GM12892 (cell line): ENCODE results near the gene SVIL.
"Not testable (repeated sequence)": the region's sequence is repeated elsewhere in the genome, so short reads cannot be mapped to it uniquely, and the experiment has no call there.

Experiments used
- DNase-seq: peaks from one replicate; pipeline ENCODE4 v3.0.0; 2011; ENCODE audit not compliant: insufficient read length
- FAIRE-seq: peaks from 2 replicates; lab custom pipeline; 2011; peaks lifted over from hg19 to GRCh38; lab: Jason Lieb, UNC
- POLR2A ChIP-seq: IDR thresholded peaks from 2 replicates; pipeline ENCODE4 v1.6.1; 2011; ENCODE audit warnings: low read depth, low read length, control low read depth
- POLR2AphosphoS5 ChIP-seq: IDR thresholded peaks from 2 replicates; pipeline ENCODE4 v1.6.1; 2011; ENCODE audit warnings: low read depth, low read length, control low read depth
- TAF1 ChIP-seq: IDR thresholded peaks from 2 replicates; pipeline ENCODE4 v1.6.1; 2011; ENCODE audit warnings: low read depth, mild to moderate bottlenecking, control low read depth, low read length, borderline replicate concordance

SVIL gene

GRCh38 chr10:29508554-29509244 is 126.1 kb downstream of the SVIL start:
- no peak for DNase-seq
- TF ChIP-seq TAF1: no peak
- no peak for TF ChIP-seq POLR2A
- TF ChIP-seq POLR2AphosphoS5: no peak
- FAIRE-seq: no peak

DNA sequence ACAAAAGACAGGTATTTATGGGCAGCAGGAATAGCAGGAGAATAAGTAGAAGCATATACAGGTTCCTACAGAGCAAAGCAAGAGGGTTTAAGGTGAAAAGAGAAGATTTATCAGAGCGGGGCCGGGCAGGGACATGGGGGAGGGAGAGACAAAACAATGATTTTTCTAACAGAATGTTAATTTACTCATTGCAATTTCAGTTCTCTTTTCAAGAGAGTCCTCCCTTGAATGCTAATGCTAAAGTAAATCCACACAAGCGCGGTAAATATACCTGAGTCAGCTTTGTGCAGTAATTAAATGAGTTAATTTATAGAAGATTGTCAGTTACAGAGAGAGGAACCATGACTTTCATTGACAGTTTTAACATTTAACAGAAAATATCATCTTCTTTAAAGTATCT is 127.0 kb downstream of the SVIL start:
- DNase-seq, FAIRE-seq: not testable (repeated sequence)

DNA sequence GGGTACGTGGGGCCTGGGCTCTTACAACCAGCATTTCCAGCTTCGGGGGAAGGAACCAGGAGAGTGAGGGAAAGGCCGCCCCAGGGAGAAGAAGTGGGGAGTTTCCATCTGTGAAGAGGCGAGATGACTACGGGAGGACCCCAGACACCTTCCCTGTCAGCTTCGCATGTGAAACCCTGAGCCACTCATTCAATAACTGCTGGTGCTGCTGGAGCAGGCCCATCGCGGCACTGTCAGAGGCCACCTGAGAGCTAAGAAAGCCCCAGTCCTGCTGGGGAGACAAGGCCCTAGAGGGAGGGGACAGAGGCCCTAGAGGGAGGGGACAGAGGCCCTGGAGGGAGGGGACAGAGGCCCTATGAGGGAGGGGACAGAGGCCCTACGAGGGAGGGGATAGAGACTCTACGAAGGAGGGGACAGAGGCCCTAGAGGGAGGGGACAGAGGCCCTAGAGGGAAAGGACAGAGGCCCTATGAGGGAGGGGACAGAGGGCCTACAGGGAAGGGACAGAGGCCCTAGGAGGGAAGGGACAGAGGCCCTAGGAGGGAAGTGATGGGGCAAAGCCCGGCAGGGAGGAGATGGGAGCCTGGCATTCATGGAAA is 128.3 kb downstream of the SVIL start:
- DNase-seq: not testable (repeated sequence)

DNA sequence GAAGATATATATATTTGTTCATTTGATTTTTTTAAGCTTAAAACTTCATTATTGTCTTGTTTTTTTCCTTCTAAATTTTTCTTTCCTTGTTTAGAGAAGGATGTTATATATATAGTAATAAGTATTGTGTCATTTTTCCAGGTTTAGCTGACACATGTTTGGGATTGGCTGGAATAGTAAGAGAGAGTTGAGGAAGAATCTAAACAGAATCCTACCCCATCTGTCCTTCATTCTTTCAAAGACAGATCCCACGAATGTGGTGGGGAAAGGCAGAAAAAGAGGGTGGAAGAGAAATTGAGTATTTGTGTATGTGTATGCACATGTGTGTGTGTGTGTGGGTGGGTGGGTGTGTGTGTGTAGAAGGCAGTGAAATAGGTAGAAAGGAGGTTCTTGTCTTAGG is 132.4 kb downstream of the SVIL start:
- FAIRE-seq (no peak), DNase-seq (no peak)
- TF ChIP-seq POLR2AphosphoS5 (no peak), POLR2A (no peak), TAF1 (no peak)

More for the DNA sequence above, 128.3 kb downstream of the SVIL start:
- FAIRE-seq: not testable (repeated sequence)

- FAIRE-seq (no peak), DNase-seq (no peak)
- TF ChIP-seq POLR2A: no peak
- no peak for TF ChIP-seq POLR2AphosphoS5
These were observed 133.1 kb downstream of the SVIL start for GRCh38 chr10:29501692-29502091.

DNA sequence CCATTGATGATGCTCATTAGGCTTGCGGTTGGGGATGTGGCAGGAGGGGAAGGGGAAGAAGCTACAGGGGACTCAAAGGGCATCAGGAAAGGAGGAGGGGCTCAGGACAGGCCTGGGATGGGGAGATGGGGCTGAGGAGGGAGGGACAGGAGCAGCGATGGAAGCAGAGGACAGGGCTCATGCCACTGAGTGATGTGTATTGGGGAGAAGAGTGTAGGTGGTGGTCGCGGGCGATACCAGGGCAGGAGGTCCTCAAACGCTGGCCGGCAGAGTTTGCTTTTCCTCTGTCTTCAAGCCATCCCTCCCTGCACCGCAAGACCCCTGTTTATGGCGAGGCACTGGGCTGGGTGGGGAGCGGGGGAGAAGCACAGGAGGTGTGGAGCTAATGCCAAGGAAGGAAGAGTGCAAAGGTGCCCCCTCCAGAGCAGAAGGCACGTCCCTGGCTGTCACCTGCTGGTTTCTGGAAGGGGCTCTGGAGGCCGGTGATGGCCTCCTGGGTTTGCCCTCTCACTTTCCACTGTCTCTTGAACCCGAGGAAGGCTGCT is 134.7 kb downstream of the SVIL start:
- DNase-seq (no peak), FAIRE-seq (no peak)
- TF ChIP-seq TAF1: no peak
- TF ChIP-seq POLR2A: no peak
- no peak for TF ChIP-seq POLR2AphosphoS5

DNA sequence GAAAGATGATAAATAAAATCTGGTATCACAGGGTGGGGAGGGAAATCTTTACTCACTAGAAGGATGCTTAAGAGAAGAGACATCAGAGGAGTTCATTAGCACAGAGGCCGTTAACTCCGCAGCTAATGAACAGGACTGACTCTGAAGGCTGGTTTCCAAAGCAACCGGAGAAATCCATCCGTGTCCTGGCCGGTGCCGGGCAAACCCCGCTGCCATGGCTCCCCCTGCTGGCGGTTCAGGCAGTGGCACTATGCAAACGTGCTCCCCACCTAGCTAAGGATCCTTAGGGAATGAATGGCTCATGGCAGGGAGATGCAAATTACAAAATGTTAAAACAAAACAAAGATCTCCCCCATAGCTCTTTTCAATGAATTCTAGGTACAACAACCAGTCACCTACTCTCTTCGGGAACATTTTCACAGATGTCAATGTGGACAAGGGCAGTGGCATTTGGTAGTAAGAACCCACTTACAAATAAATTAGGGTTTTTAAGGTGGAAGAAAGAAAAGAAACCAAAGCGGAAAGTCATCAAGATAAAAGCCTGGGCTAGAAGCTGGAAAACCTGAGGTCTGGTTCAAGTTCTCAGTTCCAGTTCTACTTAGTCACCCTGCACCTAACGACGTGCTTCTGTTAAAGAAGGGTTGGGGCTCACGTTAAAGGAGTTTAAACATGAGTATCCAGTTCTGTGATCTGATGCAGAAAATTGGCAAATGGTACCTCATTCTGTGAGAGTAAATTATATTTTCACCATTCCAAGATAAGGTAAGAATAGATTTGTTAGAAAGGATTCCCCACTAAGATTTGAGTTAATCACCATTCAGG is 138.2 kb downstream of the SVIL start:
- no peak for TF ChIP-seq POLR2A
- TF ChIP-seq TAF1: no peak
- TF ChIP-seq POLR2AphosphoS5: no peak
- DNase-seq (peak; percentile 31), FAIRE-seq (peak; percentile 63)

- DNase-seq: no peak
- TF ChIP-seq POLR2AphosphoS5 (no peak), TAF1 (no peak), POLR2A (no peak)
- FAIRE-seq: no peak
These were observed 139.4 kb downstream of the SVIL start for GRCh38 chr10:29495366-29495765.

DNA sequence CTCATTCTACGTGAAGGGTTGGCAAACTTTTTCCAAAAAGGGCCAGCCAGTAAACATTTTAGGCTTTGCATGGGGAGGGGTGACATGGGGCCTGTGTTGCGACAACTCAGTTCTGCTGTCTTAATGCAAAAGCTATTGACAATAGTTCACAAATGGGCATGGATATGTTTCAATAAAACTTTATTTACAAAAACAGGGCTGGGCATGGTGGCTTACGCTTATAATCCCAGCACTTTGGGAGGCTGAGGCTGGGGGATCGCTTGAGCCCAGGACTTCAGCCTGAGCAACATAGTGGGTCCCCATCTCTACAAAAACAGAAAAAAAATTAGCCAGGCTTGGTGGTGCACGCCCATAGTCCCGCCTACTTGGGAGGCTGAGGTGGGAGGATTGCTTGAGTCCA is 141.1 kb downstream of the SVIL start:
- FAIRE-seq (no peak), DNase-seq (no peak)
- TF ChIP-seq POLR2AphosphoS5: no peak
- no peak for TF ChIP-seq TAF1
- no peak for TF ChIP-seq POLR2A

DNA sequence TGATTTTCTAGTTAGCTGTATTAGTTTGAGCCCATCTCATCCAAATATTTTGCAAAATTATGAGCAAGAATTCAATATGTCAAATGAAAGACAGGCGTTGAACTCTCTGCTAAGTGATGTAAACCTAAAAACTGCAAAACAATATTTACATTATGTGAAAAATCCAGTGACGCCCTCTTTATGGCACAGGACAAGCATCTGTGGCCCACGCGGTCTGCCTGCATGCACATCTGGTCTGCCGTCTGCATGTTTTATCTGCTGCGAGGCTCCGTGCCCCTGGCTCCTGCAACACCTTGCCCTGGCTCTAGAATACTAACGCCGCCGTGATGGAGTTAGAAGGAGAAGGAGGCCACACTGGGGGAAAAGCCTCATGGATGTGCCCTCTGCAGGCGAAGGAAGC is 142.0 kb downstream of the SVIL start:
- DNase-seq (no peak), FAIRE-seq (no peak)
- TF ChIP-seq POLR2AphosphoS5 (no peak), POLR2A (no peak), TAF1 (no peak)

DNA sequence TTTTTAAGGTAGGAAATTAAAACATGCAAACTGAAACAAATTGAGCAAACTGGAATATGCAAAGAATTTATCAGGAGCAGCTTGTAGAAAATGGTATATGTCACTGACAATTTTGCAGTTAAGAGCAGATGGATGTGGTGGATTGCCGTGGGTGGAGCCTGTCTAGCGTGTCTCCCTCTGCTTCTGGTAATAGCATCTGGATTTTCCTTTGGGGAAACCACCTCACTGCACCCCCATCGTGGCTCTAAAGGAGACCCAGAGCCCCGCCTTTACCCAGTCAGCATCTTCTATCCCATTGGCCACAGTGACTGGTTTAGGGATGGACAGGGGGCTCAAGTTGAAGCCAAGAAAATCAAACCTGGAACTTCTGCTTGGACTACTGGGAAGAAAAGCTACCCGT is 142.9 kb downstream of the SVIL start:
- no peak for TF ChIP-seq POLR2A
- no peak for TF ChIP-seq TAF1
- TF ChIP-seq POLR2AphosphoS5: no peak
- DNase-seq (no peak), FAIRE-seq (no peak)

DNA sequence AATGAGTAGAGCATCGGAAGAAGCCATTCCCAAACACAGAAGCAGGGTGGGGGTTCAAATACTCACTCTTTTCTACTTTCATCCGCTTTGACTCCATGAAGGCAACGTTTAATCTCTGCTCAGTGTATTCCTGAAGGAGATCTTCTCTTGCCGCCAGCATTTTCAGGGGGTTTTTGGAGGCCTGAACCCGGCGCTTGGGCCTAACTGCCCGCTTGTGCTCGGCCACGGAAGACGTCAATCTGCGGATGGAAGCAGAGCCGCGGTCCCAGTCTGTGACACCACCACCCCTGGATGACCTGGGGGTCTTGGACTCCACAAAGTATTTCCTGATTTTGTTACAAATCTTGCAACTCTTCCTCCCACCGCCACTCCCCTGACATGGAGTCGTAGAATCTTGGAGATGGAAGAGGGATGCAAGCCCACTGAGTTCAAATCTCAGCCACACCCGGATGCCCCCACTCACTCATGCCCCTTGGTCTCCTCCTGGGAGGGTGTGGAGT is 143.9 kb downstream of the SVIL start:
- DNase-seq, FAIRE-seq: not testable (repeated sequence)

GRCh38 chr10:29488471-29488870 is 146.3 kb downstream of the SVIL start:
- DNase-seq, FAIRE-seq: not testable (repeated sequence)

DNA sequence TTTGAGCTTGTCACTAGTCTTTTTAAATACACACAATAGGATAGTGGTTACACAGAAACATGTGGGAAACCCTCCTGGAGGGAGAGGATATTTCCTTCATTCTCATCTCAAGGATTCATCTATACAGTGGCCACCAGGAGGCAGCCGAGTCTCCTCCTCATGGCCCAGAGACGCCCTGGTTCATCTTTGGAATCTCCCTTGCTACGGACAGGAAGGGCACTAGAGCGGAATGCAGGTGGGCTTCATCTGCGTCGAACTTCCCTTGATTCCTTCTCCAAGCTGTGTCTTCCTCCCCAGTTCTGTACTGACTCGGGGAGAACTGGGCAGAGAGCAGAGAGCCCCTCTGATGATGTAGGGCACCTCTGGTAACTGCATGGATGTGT is 146.9 kb downstream of the SVIL start:
- not testable (repeated sequence) for FAIRE-seq, DNase-seq

DNA sequence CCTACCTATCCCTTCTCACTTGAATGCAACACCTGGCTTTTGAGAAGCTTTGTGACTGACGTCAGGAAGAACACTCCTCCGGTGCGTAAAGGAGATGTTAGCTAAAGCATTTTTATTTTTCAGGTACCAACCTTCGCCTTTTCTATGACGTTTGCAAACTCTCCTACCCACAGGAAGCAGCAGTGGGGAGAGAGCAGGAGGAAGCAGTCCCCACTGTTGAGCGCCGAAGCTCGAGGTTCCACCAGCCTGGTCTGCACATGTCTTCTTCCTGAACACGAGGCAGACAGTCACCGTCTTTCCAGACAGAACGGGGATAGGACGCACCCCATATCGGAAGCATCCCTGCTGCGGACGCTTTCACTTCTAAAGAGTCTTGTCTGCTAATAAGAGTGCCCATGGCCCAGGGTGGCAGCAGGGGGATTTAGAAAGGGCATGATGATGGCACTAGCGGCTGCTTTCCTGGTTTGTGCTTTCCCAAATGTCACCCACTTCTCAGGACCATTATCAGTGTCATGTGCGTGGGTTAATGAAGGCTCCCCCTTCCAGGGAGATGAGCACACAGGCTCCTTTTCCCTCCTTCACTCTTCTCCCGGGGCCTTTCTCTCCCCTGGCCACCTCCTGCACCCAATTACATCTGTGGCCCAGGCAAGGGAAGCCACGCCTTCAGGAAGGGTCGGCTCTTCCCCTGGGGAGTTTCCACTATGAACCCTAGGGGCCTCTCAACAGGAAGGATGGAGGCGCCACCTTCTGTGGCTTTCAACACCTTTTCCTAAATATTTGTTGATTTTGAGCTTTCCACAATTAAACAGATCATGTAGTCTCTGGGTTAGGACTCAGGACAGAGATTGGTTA is 147.5 kb downstream of the SVIL start:
- FAIRE-seq: peak; percentile 86
- DNase-seq: not testable (repeated sequence)
